Hindlimb muscle (tissue), 1 donor: ENCODE data around the gene TFAP2E. TPM values are rescaled to one million over a fixed set of nuclear protein-coding genes. Genes with fewer than 3 reads are reported as not detected.

ENCODE experiments used
- DNase-seq: peaks from one replicate; pipeline ENCODE4 v3.0.0-alpha.2; 2013
- polyA plus RNA-seq: library from polyadenylated mRNA; unstranded; fragments of 120-200 nt; gene quantifications from one replicate; pipeline ENCODE4 v1.2.1, GENCODE V29; 2013; ENCODE audit not compliant: insufficient read length

TFAP2E gene
- polyA plus RNA-seq, 1 donor: 0.96 TPM

GRCh38 chr1:35598895-35599294, 25.8 kb downstream of the TFAP2E start:
- no peak for DNase-seq

- no peak for DNase-seq
Observed at GRCh38 chr1:35599411-35599810, 26.3 kb downstream of the TFAP2E start.

GRCh38 chr1:35600593-35600992, 27.5 kb downstream of the TFAP2E start:
- DNase-seq: no peak

- DNase-seq: no peak
Observed at GRCh38 chr1:35603468-35603867, 30.4 kb downstream of the TFAP2E start.

GRCh38 chr1:35603941-35604340, 30.8 kb downstream of the TFAP2E start:
- no peak for DNase-seq

- DNase-seq: no peak
Observed at GRCh38 chr1:35605071-35605866, 32.2 kb downstream of the TFAP2E start.

- no peak for DNase-seq
Observed at GRCh38 chr1:35605867-35606182, 32.7 kb downstream of the TFAP2E start.

- DNase-seq: no peak
Observed at GRCh38 chr1:35611655-35612054, 38.5 kb downstream of the TFAP2E start.

- no peak for DNase-seq
Observed at GRCh38 chr1:35615440-35615839, 42.3 kb downstream of the TFAP2E start.

GRCh38 chr1:35619237-35620121, 46.4 kb downstream of the TFAP2E start:
- no peak for DNase-seq

GRCh38 chr1:35622510-35623178, 49.5 kb downstream of the TFAP2E start:
- no peak for DNase-seq

GRCh38 chr1:35623832-35624231, 50.7 kb downstream of the TFAP2E start:
- no peak for DNase-seq

- no peak for DNase-seq
Observed at GRCh38 chr1:35629051-35629450, 55.9 kb downstream of the TFAP2E start.

GRCh38 chr1:35631396-35631795, 58.3 kb downstream of the TFAP2E start:
- no peak for DNase-seq

GRCh38 chr1:35633547-35633946, 60.4 kb downstream of the TFAP2E start:
- DNase-seq: no peak

GRCh38 chr1:35637401-35637809, 64.3 kb downstream of the TFAP2E start:
- DNase-seq: peak; percentile 4

- DNase-seq: no peak
Observed at GRCh38 chr1:35640380-35641232, 67.5 kb downstream of the TFAP2E start.

- DNase-seq: peak; percentile 97
Observed at GRCh38 chr1:35641233-35641866, 68.2 kb downstream of the TFAP2E start, which contains the start of gene PSMB2. Gene PSMB2, minus strand, starts transcription at chr1:35641526. Its CDS starts 94 bp downstream, at chr1:35641432.

GRCh38 chr1:35642471-35642955, 69.4 kb downstream of the TFAP2E start:
- DNase-seq: no peak

GRCh38 chr1:35644204-35644603, 71.1 kb downstream of the TFAP2E start:
- no peak for DNase-seq
